Esophagus muscularis mucosa (tissue), 4 donors: Measurements from ENCODE around the gene RSPO3. TPM values are rescaled to one million over a fixed set of nuclear protein-coding genes. Genes with fewer than 3 reads are reported as not detected.

Source experiments
- DNase-seq: peaks from one replicate; pipeline ENCODE4 v3.0.0-alpha.2; 2017; ENCODE audit errors: extremely low spot score
- H3K27ac ChIP-seq, 4 donors: fragments of 200-600 bp; sonication (generic); replicated peaks in 1 of 4; 1 replicate in 3 of 4; 2 replicates in 1 of 4; pipeline ENCODE4 v1.5.1; 2016 to 2019; ENCODE audit warnings: mild to moderate bottlenecking in 1 of 4
- H3K27me3 ChIP-seq, 4 donors: fragments of 200-600 bp; sonication (generic); one replicate each; pipeline versions ENCODE4 v1.5.1 to v1.6.0; 2016 to 2019
- H3K36me3 ChIP-seq, 4 donors: fragments of 200-600 bp; sonication (generic); one replicate each; pipeline ENCODE4 v1.5.1; 2016 to 2019
- H3K4me1 ChIP-seq, 4 donors: fragments of 200-600 bp; sonication (generic); one replicate each; pipeline ENCODE4 v1.5.1; 2016 to 2019
- H3K4me3 ChIP-seq, 4 donors: fragments of 200-600 bp; sonication (generic); 1 replicate in 2 of 4; 2 replicates in 2 of 4; pipeline ENCODE4 v1.5.1; 2016 to 2019; ENCODE audit warnings: mild to moderate bottlenecking in 4 of 4, moderate library complexity in 1 of 4
- H3K9me3 ChIP-seq, 4 donors: fragments of 200-600 bp; sonication (generic); 1 replicate in 3 of 4; 2 replicates in 1 of 4; pipeline ENCODE4 v1.5.1; 2016 to 2019
- CTCF ChIP-seq, 3 experiments: fragments of 200-600 bp in 2 of 3; fragments of 450-650 bp in 1 of 3; sonication (generic) in 2 of 3; IDR thresholded peaks; one replicate each; pipeline ENCODE4 v1.5.1; 2017 to 2019; ENCODE audit warnings: antibody characterized with exemption in 3 of 3, mild to moderate bottlenecking in 2 of 3, moderate library complexity in 1 of 3
- EP300 ChIP-seq: sonication (generic); formaldehyde crosslinking; IDR thresholded peaks from one replicate; pipeline ENCODE4 v1.6.1; 2017; ENCODE audit warnings: antibody characterized with exemption
- POLR2A ChIP-seq: fragments of 450-650 bp; IDR thresholded peaks from one replicate; pipeline ENCODE4 v1.6.1; 2017; ENCODE audit warnings: antibody characterized with exemption, moderate library complexity, mild to moderate bottlenecking, low read depth
- POLR2AphosphoS5 ChIP-seq, 2 donors: sonication (generic); formaldehyde crosslinking; IDR thresholded peaks; one replicate each; pipeline ENCODE4 v1.6.1; 2017; ENCODE audit warnings: antibody characterized with exemption in 2 of 2
- WGBS: methylation state at CpG from one replicate; pipeline ENCODE4 v1.1.5; 2018; 5-methylcytosine and 5-hydroxymethylcytosine counted together
- intact Hi-C: fragments of 100-400 bp; cut with DNase I; formaldehyde crosslinking; loops from one replicate; pipeline ENCODE4 v1.15.1; 2023
- total RNA-seq, 4 donors: library from RNA; depleted of rRNA; stranded (reverse); fragments of >200 nt; gene quantifications; one replicate each; pipeline versions ENCODE4 v1.1.0 to v1.2.1, GENCODE V29; 2016

Gene RSPO3
- total RNA-seq, 4 donors from 2014 or later: 32.0 to 123 (median 47.7) TPM

DNA sequence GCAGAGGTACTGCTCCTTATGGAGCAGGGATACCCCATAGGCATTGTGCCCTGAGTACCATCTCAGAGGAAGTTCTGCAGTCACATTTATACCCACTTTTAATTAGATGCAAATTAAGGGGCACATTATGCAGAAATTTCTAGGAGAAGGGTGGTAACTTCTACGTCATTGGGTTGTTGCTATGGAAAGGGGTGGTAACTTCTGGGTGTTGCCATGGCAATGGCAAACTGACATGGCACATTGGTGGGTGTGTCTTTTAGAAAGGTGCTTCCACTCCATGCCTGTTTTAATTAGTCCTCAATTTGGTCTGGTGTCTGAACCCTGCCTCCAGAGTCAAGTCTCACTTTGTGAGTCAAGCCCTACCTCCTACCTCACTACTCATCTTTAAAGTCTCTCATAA, 42.0 kb downstream of the RSPO3 start:
- WGBS: 100% methylated on average over 1 of the region's 1 CpG
- Histone ChIP-seq H3K4me3 (no peak overlapping the region), H3K9me3 (no peaks in the 10 kb centered on the region), H3K27ac (no peak overlapping the region), H3K36me3 (peaks cover 0 to 34% (median 5%) of the 10 kb centered on the region in 4 donors), H3K4me1 (peaks cover 0 to 13% (median 2%) of the 10 kb centered on the region in 4 donors), H3K27me3 (no peaks in the 10 kb centered on the region)
- intact Hi-C loops: no loop called here
- no peak for TF ChIP-seq POLR2A
- no peak for TF ChIP-seq CTCF (IDR thresholded peaks at IDR 0.05)
- DNase-seq: no peak

- Histone ChIP-seq H3K4me1 (peaks cover 0 to 13% (median 2%) of the 10 kb centered on the region in 4 donors), H3K27me3 (no peaks in the 10 kb centered on the region), H3K4me3 (no peak overlapping the region), H3K9me3 (no peaks in the 10 kb centered on the region), H3K36me3 (peaks cover 0 to 27% (median 3%) of the 10 kb centered on the region in 4 donors), H3K27ac (no peak overlapping the region)
- 37% methylated on average over 3 of the region's 3 CpGs for WGBS
- TF ChIP-seq EP300 (no peak), POLR2A (no peak), POLR2AphosphoS5 (IDR thresholded peaks at IDR 0.05) (no peak), CTCF (IDR thresholded peaks at IDR 0.05) (no peak)
- no peak for DNase-seq
- intact Hi-C loops: no loop called here
Measured at GRCh38 chr6:127162836-127163235, 44.4 kb downstream of the RSPO3 start.

DNA sequence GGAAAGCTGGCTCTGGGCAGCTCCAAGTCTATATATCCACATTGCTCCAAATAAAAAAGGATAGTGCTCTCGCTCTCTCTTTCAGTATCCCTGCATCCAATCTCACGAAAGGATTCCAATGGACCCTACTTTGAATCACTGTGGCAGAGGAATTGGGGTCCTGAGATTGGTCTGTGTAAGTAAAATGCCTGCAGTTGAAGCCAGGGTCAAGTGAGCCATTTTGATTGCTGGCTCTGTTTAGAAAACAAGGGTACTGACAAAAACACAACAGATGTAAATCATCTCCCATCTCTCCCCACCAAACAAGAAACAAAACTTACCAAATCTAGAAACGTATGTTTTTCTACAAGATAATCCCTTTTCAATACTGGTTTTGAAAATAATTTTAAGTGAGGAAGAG, 45.6 kb downstream of the RSPO3 start:
- Histone ChIP-seq H3K36me3 (peaks cover 0 to 27% (median 3%) of the 10 kb centered on the region in 4 donors), H3K27me3 (no peaks in the 10 kb centered on the region), H3K4me3 (no peak overlapping the region), H3K9me3 (no peaks in the 10 kb centered on the region), H3K4me1 (peaks cover 0 to 13% (median 2%) of the 10 kb centered on the region in 4 donors), H3K27ac (no peak overlapping the region)
- TF ChIP-seq POLR2AphosphoS5 (IDR thresholded peaks at IDR 0.05) (no peak), EP300 (no peak), POLR2A (no peak), CTCF (IDR thresholded peaks at IDR 0.05) (no peak)
- DNase-seq: no peak
- WGBS: 87% methylated on average over 3 of the region's 3 CpGs
- intact Hi-C loops: no loop called here

DNA sequence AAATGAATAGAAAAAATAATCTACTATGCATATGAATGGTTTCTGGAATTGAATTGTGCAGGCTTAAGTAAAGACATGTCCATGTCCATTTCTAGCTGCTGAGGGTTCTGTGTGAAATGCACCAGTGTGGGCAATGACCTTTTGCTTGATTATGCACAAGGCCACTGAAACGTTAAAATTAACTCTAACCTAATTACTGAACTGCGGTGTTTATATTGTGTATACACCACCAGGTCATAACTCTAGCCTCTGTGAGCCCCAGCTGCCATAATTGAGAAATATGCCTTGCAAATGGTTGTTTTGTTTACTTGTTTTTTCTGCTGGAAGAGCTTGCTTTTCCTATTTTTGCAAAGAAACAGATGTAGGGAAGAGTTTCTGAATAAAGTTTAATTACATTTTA, 46.1 kb downstream of the RSPO3 start:
- Histone ChIP-seq H3K9me3 (no peaks in the 10 kb centered on the region), H3K4me3 (no peak overlapping the region), H3K36me3 (peaks cover 0 to 27% (median 1%) of the 10 kb centered on the region in 4 donors), H3K4me1 (peaks cover 0 to 13% (median 2%) of the 10 kb centered on the region in 4 donors), H3K27ac (no peak overlapping the region), H3K27me3 (no peaks in the 10 kb centered on the region)
- 49% methylated on average over 2 of the region's 2 CpGs for WGBS
- DNase-seq: no peak
- intact Hi-C loops: no loop called here
- TF ChIP-seq EP300 (no peak), POLR2AphosphoS5 (IDR thresholded peaks at IDR 0.05) (no peak), POLR2A (no peak), CTCF (IDR thresholded peaks at IDR 0.05) (no peak)
